GM19324 (cell line): ENCODE data around the gene TLCD2.
"Not testable (repeated sequence)": the region's sequence is repeated elsewhere in the genome, so short reads cannot be mapped to it uniquely, and the experiment has no call there.

Experiments
- ATAC-seq: cut with Tn5 transposase; IDR thresholded peaks from one replicate; pipeline ENCODE4 v1.9.1; 2021; ENCODE audit warnings: mild to moderate bottlenecking, moderate library complexity; ENCODE audit not compliant: unreplicated experiment, low FRiP score

The TLCD2 gene

GRCh38 chr17:1718362-1719165, 8.4 kb upstream of the TLCD2 start:
- no peak for ATAC-seq

- ATAC-seq = peak; percentile 39
Observed at GRCh38 chr17:1716912-1717695, 6.9 kb upstream of the TLCD2 start.

- peak; percentile 87 for ATAC-seq
Observed at GRCh38 chr17:1716076-1716911, 6.1 kb upstream of the TLCD2 start.

GRCh38 chr17:1715803-1716075, 5.6 kb upstream of the TLCD2 start:
- ATAC-seq = no peak

- ATAC-seq = no peak
Observed at GRCh38 chr17:1714980-1715802, 5.0 kb upstream of the TLCD2 start.

- ATAC-seq = no peak
Observed at GRCh38 chr17:1714427-1714979, 4.3 kb upstream of the TLCD2 start.

GRCh38 chr17:1713878-1714426, 3.8 kb upstream of the TLCD2 start:
- ATAC-seq = no peak

GRCh38 chr17:1713160-1713877, 3.1 kb upstream of the TLCD2 start:
- ATAC-seq = no peak

- ATAC-seq = no peak
Observed at GRCh38 chr17:1712271-1712670, 2.1 kb upstream of the TLCD2 start.

- ATAC-seq = no peak
Observed at GRCh38 chr17:1711804-1712203, 1.6 kb upstream of the TLCD2 start.

GRCh38 chr17:1710807-1711553, 803 bp upstream of the TLCD2 start:
- no peak for ATAC-seq

GRCh38 chr17:1709403-1709951, 700 bp downstream of the TLCD2 start:
- ATAC-seq = no peak

- ATAC-seq = not testable (repeated sequence)
Observed at GRCh38 chr17:1708791-1709346, 1.3 kb downstream of the TLCD2 start.

- no peak for ATAC-seq
Observed at GRCh38 chr17:1707107-1707506, 3.1 kb downstream of the TLCD2 start.

- ATAC-seq = no peak
Observed at GRCh38 chr17:1705004-1705403, 5.2 kb downstream of the TLCD2 start.

- ATAC-seq = no peak
Observed at GRCh38 chr17:1703063-1703462, 7.1 kb downstream of the TLCD2 start.

GRCh38 chr17:1699891-1700290, 10.3 kb downstream of the TLCD2 start:
- ATAC-seq = not testable (repeated sequence)

GRCh38 chr17:1697681-1698080, 12.5 kb downstream of the TLCD2 start:
- no peak for ATAC-seq
